Measurements from ENCODE around the gene GABARAPL1. TPM values are rescaled to one million over a fixed set of nuclear protein-coding genes. Genes with fewer than 3 reads are reported as not detected.
"Not testable (repeated sequence)": the region's sequence is repeated elsewhere in the genome, so short reads cannot be mapped to it uniquely, and the experiment has no call there.

GABARAPL1 gene
- total RNA-seq, 1 donor from 2014 or later, result 110 TPM

GRCh38 chr12:10197879-10198278 is 14.8 kb upstream of the GABARAPL1 start:
- Mint-ChIP-seq H3K27me3 (ENCODE audit: unreplicated experiment) (no peaks in the 10 kb centered on the region), H3K27ac (ENCODE audit: unreplicated experiment) (no peak overlapping the region), H3K9me3 (ENCODE audit: unreplicated experiment) (no peaks in the 10 kb centered on the region), H3K36me3 (ENCODE audit: unreplicated experiment) (no peaks in the 10 kb centered on the region), H3K4me1 (ENCODE audit: low read depth, unreplicated experiment) (no peaks in the 10 kb centered on the region), H3K4me3 (ENCODE audit: unreplicated experiment) (no peak overlapping the region)
- TF ChIP-seq, protein P1, sequence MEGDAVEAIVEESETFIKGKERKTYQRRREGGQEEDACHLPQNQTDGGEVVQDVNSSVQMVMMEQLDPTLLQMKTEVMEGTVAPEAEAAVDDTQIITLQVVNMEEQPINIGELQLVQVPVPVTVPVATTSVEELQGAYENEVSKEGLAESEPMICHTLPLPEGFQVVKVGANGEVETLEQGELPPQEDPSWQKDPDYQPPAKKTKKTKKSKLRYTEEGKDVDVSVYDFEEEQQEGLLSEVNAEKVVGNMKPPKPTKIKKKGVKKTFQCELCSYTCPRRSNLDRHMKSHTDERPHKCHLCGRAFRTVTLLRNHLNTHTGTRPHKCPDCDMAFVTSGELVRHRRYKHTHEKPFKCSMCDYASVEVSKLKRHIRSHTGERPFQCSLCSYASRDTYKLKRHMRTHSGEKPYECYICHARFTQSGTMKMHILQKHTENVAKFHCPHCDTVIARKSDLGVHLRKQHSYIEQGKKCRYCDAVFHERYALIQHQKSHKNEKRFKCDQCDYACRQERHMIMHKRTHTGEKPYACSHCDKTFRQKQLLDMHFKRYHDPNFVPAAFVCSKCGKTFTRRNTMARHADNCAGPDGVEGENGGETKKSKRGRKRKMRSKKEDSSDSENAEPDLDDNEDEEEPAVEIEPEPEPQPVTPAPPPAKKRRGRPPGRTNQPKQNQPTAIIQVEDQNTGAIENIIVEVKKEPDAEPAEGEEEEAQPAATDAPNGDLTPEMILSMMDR (IDR thresholded peaks at IDR 0.05; ENCODE audit: partially characterized antibody, unreplicated experiment), result no peak
- DNase-seq, result no peak

DNA sequence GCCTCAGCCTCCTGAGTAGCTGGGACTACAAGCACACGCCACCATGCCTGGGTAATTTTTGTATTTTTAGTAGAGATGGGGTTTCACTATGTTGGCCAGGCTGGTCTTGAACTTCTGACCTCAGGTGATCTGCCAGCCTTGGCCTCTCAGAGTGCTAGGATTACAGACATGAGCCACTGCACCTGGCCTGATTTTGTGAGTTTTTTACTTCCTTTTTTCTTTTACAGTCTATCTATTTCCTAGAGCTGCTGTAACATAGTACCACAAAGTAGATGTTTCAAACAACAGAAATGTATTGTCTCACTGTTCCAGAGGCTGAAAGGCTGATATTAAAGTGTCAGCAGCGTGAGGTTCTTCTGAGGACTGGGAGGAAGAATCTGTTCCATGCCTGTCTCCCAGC is 8.2 kb upstream of the GABARAPL1 start:
- H3K36me3 Mint-ChIP-seq (ENCODE audit: unreplicated experiment); H3K4me3 Mint-ChIP-seq (ENCODE audit: unreplicated experiment); H3K27me3 Mint-ChIP-seq (ENCODE audit: unreplicated experiment); H3K4me1 Mint-ChIP-seq (ENCODE audit: low read depth, unreplicated experiment); H3K27ac Mint-ChIP-seq (ENCODE audit: unreplicated experiment); DNase-seq; H3K9me3 Mint-ChIP-seq (ENCODE audit: unreplicated experiment): not testable (repeated sequence)

DNA sequence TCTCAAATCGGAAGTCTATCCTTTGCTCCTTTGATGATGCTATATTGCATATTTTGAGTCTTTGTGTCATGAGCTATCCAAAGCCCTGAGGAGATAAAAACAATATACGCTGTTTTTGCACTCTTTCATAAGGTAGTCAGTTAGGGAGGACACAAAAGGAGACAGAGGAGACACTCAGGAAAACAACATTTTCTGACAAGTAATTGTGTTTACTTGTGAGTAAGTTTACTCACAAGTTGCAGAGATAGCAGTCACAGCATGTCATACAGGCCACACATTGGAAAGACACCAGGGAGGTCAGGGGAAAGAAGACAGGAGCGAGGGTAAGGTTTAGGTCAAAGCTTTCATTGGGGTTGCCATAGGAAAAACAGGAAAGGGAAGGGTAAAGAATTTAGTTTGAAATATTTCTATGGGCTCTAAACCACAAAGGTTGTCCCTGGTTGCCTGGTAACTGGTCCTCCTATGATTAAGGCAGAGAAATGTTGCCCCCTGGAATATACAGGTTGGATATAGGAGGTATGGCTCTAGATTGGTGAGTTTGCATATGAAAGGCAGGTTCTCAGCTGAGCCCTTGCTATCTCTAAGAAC is 7.4 kb upstream of the GABARAPL1 start:
- TF ChIP-seq, protein P1 (IDR thresholded peaks at IDR 0.05; ENCODE audit: partially characterized antibody, unreplicated experiment), result no peak
- H3K36me3 Mint-ChIP-seq (ENCODE audit: unreplicated experiment), result no peaks in the 10 kb centered on the region
- H3K27me3 Mint-ChIP-seq (ENCODE audit: unreplicated experiment), result no peaks in the 10 kb centered on the region
- no peak overlapping the region for H3K4me3 Mint-ChIP-seq (ENCODE audit: unreplicated experiment)
- no peak for DNase-seq
- H3K4me1 Mint-ChIP-seq (ENCODE audit: low read depth, unreplicated experiment), result no peaks in the 10 kb centered on the region
- H3K9me3 Mint-ChIP-seq (ENCODE audit: unreplicated experiment), result peaks cover 2% of the 10 kb centered on the region
- H3K27ac Mint-ChIP-seq (ENCODE audit: unreplicated experiment), result no peak overlapping the region

DNA sequence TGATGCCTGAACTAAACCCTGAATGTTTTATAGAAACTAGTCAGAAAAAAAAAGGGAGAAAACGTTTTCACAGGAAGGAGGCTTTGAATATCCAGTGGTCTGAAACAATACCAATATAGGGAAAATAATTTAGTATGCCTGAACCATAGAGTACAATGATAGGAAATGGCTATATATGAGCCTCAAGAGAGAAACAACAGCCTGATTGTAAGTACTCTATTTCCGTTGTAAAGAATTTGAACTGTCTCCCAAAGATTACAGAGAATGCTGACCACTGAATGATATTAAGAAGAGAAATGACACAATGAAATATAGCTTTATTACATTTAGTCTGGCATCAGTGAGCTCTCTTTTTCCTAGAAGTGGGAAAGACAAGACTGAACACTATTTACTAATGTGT is 5.5 kb upstream of the GABARAPL1 start:
- H3K9me3 Mint-ChIP-seq (ENCODE audit: unreplicated experiment), result peaks cover 5% of the 10 kb centered on the region
- no peak overlapping the region for H3K4me3 Mint-ChIP-seq (ENCODE audit: unreplicated experiment)
- TF ChIP-seq, protein P1 (IDR thresholded peaks at IDR 0.05; ENCODE audit: partially characterized antibody, unreplicated experiment), result no peak

GRCh38 chr12:10210225-10210624 is 2.5 kb upstream of the GABARAPL1 start:
- Mint-ChIP-seq H3K9me3 (ENCODE audit: unreplicated experiment) (peaks cover 13% of the 10 kb centered on the region), H3K4me3 (ENCODE audit: unreplicated experiment) (no peak overlapping the region), H3K4me1 (ENCODE audit: low read depth, unreplicated experiment) (peaks cover 5% of the 10 kb centered on the region), H3K27ac (ENCODE audit: unreplicated experiment) (no peak overlapping the region), H3K36me3 (ENCODE audit: unreplicated experiment) (no peaks in the 10 kb centered on the region), H3K27me3 (ENCODE audit: unreplicated experiment) (peaks cover 4% of the 10 kb centered on the region)
- TF ChIP-seq, protein P1 (IDR thresholded peaks at IDR 0.05; ENCODE audit: partially characterized antibody, unreplicated experiment), result no peak
- no peak for DNase-seq

More for the DNA sequence above, 5.5 kb upstream of the GABARAPL1 start:
- H3K36me3 Mint-ChIP-seq (ENCODE audit: unreplicated experiment), result no peaks in the 10 kb centered on the region
- H3K27me3 Mint-ChIP-seq (ENCODE audit: unreplicated experiment), result peaks cover under 1% of the 10 kb centered on the region
- H3K4me1 Mint-ChIP-seq (ENCODE audit: low read depth, unreplicated experiment), result no peaks in the 10 kb centered on the region
- no peak overlapping the region for H3K27ac Mint-ChIP-seq (ENCODE audit: unreplicated experiment)
- DNase-seq, result no peak
